ENCODE results near the gene WBP2NL. TPM values are rescaled to one million over a fixed set of nuclear protein-coding genes. Genes with fewer than 3 reads are reported as not detected.

The WBP2NL gene
- total and polyA plus RNA-seq, 10 donors, result 1.2 to 5.0 (median 1.8) TPM

- intact Hi-C loops (cut with DNase I; ENCODE audit: low total_unique reads), result no loop called here
- Histone ChIP-seq H3K4me3 (no peak overlapping the region), H3K27ac (no peak overlapping the region), H3K36me3 (peaks cover 0 to 9% (median 0%) of the 10 kb centered on the region in 6 donors), H3K4me1 (peaks cover 4 to 19% (median 10%) of the 10 kb centered on the region in 6 donors), H3K9me3 (peaks cover 0 to 38% (median 11%) of the 10 kb centered on the region in 8 donors), H3K27me3 (replicated peaks in 1 of 7) (peaks cover 0 to 8% (median 0%) of the 10 kb centered on the region in 7 donors)
- TF ChIP-seq CTCF (IDR thresholded peaks at IDR 0.05 in 8 of 11, conservative IDR thresholded peaks at IDR 0.05 in 3 of 11) (no peak), POLR2AphosphoS5 (IDR thresholded peaks at IDR 0.05) (no peak), POLR2A (IDR thresholded peaks at IDR 0.05) (no peak)
- no peak for DNase-seq
- 93 to 99% (median 97%) methylated on average over 8 of the region's 8 CpGs for WGBS, 5 donors
Measured at GRCh38 chr22:42000466-42000865, 1.9 kb downstream of the WBP2NL start.

- Histone ChIP-seq H3K27me3 (replicated peaks in 1 of 7) (peaks cover 0 to 8% (median 0%) of the 10 kb centered on the region in 7 donors), H3K4me3 (no peak overlapping the region), H3K27ac (no peak overlapping the region), H3K4me1 (peaks cover 4 to 19% (median 10%) of the 10 kb centered on the region in 6 donors), H3K9me3 (peaks cover 3 to 44% (median 16%) of the 10 kb centered on the region in 8 donors), H3K36me3 (peaks cover 0 to 9% (median 0%) of the 10 kb centered on the region in 6 donors)
- DNase-seq, result no peak
- no peak for TF ChIP-seq POLR2AphosphoS5 (IDR thresholded peaks at IDR 0.05)
- TF ChIP-seq POLR2A (IDR thresholded peaks at IDR 0.05), result no peak
- TF ChIP-seq CTCF (IDR thresholded peaks at IDR 0.05 in 8 of 11, conservative IDR thresholded peaks at IDR 0.05 in 3 of 11), result no peak
- intact Hi-C loops (cut with DNase I; ENCODE audit: low total_unique reads), result no loop called here
- 80 to 93% (median 84%) methylated on average over 8 of the region's 8 CpGs for WGBS, 5 donors
Measured at GRCh38 chr22:42001121-42001520, 2.5 kb downstream of the WBP2NL start.

GRCh38 chr22:42001706-42002105, 3.1 kb downstream of the WBP2NL start:
- no peak overlapping the region for H3K4me3 ChIP-seq
- peaks cover 0 to 8% (median 0%) of the 10 kb centered on the region in 7 donors for H3K27me3 ChIP-seq (replicated peaks in 1 of 7)
- no peak for DNase-seq
- peaks cover 4 to 19% (median 10%) of the 10 kb centered on the region in 6 donors for H3K4me1 ChIP-seq
- TF ChIP-seq POLR2AphosphoS5 (IDR thresholded peaks at IDR 0.05), result no peak
- H3K27ac ChIP-seq, result no peak overlapping the region
- peaks cover 0 to 9% (median 0%) of the 10 kb centered on the region in 6 donors for H3K36me3 ChIP-seq
- 92 to 97% (median 97%) methylated on average over 11 to 12 of the region's 12 CpGs for WGBS, 5 donors
- peaks cover 3 to 46% (median 18%) of the 10 kb centered on the region in 8 donors for H3K9me3 ChIP-seq
- intact Hi-C loops (cut with DNase I; ENCODE audit: low total_unique reads), result no loop called here

GRCh38 chr22:42007922-42008321, 9.3 kb downstream of the WBP2NL start:
- H3K9me3 ChIP-seq, result peaks cover 3 to 67% (median 45%) of the 10 kb centered on the region in 8 donors
- 67 to 82% (median 76%) methylated on average over 4 of the region's 4 CpGs for WGBS, 5 donors
- no peak for DNase-seq
- TF ChIP-seq POLR2A (IDR thresholded peaks at IDR 0.05), result no peak
- TF ChIP-seq POLR2AphosphoS5 (IDR thresholded peaks at IDR 0.05), result no peak
- TF ChIP-seq CTCF (IDR thresholded peaks at IDR 0.05 in 8 of 11, conservative IDR thresholded peaks at IDR 0.05 in 3 of 11), result no peak
- H3K4me3 ChIP-seq, result no peak overlapping the region
- no peaks in the 10 kb centered on the region for H3K4me1 ChIP-seq
- peaks cover 0 to 6% (median 0%) of the 10 kb centered on the region in 7 donors for H3K27me3 ChIP-seq (replicated peaks in 1 of 7)
- no peaks in the 10 kb centered on the region for H3K36me3 ChIP-seq
- H3K27ac ChIP-seq, result no peak overlapping the region
- intact Hi-C loops (cut with DNase I; ENCODE audit: low total_unique reads), result no loop called here

Data from spleen (tissue), 11 donors.